ENCODE results near the gene CAMKMT. TPM values are rescaled to one million over a fixed set of nuclear protein-coding genes. Genes with fewer than 3 reads are reported as not detected.

The CAMKMT gene
- total RNA-seq, 1 donor from 2014 or later = 20.0 TPM

DNA sequence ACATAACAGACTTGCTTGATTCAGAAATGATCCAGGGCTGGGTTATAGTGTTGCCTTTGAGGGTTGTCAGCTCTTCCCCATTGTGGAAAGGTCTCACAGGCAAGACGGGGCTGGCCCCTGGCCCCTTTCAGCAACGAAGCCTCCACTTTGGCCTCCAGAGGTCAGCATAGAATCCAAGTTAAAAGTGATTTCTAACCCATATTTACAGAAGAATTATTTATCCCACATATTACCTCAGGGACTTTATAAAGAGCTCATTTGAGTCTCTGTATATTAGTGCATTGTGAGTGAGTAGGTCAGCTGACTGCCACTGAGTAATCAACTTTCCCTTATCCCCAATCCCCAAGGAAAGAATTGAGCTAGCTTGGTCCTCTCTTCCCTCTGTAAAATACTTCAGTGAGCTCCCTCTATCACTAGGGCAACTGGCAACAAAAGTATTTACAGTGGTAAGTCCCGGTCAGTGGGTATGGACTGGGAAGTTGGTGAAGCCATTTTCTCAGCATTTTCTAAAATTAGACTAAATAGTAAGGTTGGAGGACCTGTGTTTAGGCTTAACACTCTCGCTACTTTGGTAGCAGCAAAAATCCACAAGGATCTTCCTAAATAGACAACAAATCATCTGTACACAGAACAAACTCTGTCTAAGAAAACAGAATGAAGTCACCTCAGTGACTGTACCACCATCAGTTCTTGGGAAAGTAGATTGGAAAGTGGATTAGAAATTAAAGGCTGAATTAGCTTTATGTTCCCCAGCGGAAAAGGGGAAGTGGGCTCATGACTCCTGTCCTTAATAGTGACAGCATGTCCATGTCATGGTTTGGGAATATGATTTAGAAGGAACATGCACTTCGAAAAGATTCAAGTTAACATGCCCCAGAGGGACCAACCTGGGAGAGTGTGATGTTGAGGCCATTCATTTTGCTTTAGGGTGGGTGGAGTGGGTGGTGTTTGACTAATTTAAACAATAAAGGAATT lies 408.8 kb downstream of the CAMKMT start:
- no peak for DNase-seq (ENCODE audit: low spot score)

DNA sequence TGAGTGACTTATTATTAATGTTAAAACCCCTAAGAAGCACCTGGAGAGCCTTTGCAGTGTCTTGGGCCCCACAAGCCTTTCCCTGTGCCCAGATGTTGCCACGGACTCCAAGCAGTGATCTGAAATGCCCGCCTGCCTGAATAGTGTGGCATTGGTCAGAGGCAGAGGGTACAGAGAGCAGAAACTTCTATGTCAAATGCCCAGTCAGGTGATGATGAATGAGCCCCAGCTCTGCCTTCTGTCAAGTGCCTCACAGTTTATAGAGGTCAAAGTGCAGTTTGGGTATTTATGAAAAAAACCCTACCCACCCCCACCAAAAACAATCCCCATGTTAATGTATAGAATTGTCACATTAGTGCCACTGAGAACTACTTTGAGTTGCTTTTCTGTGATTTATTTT lies 409.8 kb downstream of the CAMKMT start:
- no peak for DNase-seq (ENCODE audit: low spot score)

DNA sequence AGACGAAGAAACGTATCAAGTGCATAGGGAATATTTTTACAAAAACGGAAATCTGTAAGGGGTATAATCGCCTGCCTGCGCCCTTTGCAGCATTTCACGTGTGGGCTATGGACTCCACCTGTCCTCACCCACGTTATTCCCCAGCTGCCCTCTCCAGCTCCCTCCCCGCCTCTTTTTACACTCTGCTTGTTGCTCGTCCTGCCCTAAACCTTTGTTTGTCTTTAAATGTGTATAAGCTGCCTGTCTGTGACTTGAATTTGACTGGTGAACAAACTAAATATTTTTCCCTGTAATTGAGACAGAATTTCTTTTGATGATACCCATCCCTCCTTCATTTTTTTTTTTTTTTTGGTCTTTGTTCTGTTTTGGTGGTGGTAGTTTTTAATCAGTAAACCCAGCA lies 410.4 kb downstream of the CAMKMT start:
- DNase-seq (ENCODE audit: low spot score) = no peak

GRCh38 chr2:44772669-44773378 lies 411.1 kb downstream of the CAMKMT start:
- DNase-seq (ENCODE audit: low spot score) = no peak

DNA sequence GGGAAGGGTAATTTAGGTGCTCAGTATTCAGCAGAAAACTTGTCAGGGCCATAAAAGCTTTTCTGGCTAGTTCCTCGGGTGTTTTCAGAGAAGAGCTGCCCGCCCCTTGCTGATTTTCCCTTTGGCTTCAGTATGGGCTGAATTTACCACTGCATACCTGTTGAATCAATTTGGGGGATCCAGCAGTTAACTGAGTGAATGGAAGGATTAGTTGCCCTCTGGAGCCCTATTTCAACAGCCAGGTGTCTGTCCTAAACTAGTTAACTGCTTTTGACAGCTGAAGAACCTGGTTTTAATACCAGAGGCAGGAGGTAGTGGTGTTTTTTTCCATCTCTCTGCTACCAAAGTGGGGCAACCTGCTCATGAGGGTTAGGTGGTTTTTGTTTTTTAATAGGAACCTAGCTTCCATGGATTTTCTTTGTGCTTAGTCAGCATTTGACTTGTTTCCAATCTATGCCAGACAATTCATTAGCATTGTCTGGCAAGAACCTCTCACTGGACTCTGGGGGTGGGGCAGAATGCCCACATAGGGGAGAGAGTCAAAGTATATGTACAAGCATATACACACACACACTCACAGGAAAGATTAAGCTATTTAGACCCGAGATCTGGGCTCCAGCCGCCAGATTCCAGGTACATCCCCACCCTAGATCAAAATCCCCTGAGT lies 413.2 kb downstream of the CAMKMT start:
- DNase-seq (ENCODE audit: low spot score) = no peak

DNA sequence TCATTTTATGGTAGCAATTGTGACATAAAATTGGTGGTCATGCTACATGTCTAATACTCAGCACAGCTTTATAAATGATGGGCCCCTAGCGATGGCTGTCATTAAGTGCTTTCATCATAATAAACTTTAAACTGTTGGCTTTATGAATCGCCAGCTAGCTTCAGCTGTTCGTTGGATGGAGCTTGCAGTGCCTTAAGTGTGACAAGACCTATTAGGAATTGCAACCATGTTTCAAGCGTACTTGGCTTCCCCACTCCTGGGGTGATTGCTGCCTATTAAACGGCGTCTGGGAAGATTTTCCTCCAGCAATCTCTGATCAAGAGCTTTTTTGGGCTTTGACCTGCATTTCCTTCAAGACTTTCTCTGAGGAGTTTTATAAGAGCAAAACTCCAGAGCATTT lies 415.3 kb downstream of the CAMKMT start:
- no peak for DNase-seq (ENCODE audit: low spot score)

- DNase-seq (ENCODE audit: low spot score) = no peak
These were observed 415.8 kb downstream of the CAMKMT start for GRCh38 chr2:44777537-44777936.

GRCh38 chr2:44778221-44778654 lies 416.5 kb downstream of the CAMKMT start:
- no peak for DNase-seq (ENCODE audit: low spot score)

DNA sequence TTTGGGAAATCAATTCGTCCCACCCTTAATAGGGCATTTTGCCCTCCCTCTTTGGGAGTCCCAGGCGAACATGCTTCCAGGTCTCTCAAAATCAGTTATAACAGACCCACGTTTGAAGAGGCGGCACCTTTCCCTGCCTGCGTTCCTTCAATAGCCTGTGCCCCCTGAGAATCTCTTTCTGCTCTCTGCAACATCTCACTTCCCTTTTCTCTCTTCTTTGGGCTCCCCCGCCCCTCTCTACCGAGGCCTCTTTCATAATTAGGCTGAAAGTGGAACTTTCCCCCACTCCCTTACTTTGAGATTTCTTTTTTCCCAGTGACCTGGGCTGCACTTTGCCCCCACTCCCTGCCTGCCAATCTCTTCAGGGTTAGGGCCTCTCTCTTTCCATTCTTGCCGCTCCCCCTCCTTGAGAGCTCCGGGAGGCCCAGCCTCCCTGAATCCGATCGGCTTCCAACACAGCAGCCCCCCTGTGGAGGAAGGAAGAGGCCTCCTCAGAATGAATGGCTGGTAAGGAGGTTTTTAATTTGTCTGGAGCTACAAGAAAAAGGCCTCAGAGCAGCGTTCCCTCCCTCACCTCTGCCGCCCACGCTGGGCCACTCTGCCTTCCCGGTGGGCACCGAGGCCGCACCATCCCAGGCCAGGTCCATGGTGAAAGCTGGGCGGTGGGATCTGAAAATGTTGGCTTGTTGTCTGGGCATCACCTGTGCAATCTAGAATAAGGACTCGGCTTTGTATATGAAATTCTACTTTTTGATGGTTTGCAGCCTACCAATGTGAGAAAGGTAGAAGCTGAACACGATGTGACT lies 417.1 kb downstream of the CAMKMT start:
- DNase-seq (ENCODE audit: low spot score) = no peak

DNA sequence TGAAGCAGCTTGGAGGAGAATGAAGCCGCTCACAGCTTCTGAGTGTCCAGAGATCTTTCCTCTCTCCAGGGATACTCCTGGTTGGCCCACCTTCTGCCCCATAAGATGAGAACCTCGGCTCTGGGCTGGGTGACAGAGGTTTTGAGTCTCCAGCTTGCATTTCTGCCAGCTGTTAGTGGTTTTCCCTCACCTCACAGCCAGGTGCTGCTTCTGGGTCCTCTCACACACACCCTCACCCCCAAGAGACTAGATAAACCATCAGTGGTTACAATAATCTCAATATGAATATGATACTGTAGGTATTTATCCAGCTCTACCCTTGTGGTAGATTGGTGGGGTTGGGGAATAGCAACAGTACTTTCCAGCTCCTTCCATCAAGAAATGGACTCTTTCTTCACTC lies 418.0 kb downstream of the CAMKMT start:
- no peak for DNase-seq (ENCODE audit: low spot score)

DNA sequence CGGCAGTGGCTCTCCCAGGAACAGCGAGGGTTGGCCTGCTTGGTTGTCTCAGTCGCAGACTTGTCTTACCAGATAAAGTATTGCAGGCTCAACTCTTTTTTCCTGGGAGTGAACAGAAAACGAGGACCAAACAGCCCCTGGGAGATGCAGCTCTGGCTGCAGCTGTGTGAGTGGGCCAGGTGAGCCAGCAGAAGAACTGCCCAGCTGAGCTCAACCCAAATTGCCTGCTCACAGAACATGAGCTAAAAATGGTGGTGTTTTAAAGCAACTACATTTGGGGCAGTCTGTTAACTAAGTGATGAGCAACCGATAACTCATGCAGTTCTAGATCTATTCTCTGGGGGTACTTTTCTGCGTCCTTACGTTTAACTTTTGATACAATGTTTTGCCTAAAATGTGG lies 418.7 kb downstream of the CAMKMT start:
- no peak for DNase-seq (ENCODE audit: low spot score)

DNA sequence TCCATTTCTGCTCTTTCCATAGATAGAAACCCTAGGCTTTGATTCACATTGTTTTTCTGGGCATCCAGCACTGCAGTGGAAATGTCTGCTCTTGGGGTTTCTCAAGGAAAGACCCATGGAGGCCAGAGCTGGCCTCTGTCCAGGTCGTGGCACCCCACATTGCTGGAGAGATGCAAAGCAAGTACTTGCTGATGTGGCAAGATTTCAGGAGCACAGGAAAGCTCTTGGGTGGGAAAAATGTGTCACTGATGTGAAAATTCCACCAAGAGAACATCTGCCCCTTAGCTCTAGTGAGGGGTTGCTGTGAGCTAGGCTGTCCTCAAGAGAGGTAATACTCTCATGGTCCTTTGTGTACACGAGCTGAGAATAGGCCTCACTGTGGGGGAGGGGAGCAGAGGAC lies 423.7 kb downstream of the CAMKMT start:
- DNase-seq (ENCODE audit: low spot score) = no peak

GRCh38 chr2:44786045-44786816 lies 424.5 kb downstream of the CAMKMT start:
- no peak for DNase-seq (ENCODE audit: low spot score)

DNA sequence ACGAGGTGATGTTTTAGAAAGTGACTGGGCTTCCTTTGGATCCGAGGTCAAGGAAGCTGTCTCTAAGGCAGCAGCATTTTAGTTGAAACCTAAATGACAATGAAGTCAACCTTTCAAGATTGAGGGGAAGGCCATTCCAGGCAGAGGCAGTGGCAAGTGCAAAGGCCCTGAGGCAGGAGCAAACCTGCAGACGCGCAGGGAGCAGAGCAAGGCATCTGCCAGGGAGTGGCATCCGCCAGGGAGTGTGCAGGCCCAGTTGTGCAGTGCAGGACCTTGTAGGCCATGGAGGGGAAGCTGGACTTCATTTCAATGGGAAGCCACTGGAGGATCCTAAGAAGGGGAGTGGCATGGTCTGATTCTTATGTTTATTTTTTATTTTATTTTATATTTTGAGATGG lies 425.1 kb downstream of the CAMKMT start:
- DNase-seq (ENCODE audit: low spot score) = no peak

GRCh38 chr2:44787663-44788062 lies 425.9 kb downstream of the CAMKMT start:
- DNase-seq (ENCODE audit: low spot score) = no peak

DNA sequence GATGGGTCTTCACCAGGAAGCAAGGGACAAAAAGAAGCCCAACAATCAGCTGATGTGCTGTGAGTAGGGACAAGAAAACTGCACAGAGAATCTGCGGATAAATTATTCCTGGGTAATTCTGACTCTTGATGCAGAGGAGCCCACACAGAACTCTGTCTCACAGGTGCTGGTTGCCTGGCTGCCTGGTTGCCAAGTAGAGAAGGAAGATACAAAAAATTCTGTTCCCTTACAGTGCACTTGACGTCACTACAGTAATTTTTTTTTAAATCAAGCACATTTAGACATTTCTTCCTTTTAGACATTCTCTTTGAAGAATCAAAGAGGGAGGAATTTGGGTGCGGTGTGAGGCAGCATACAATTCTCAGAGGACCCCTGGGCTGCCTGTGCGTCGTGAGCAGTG lies 427.7 kb downstream of the CAMKMT start:
- DNase-seq (ENCODE audit: low spot score) = no peak

DNA sequence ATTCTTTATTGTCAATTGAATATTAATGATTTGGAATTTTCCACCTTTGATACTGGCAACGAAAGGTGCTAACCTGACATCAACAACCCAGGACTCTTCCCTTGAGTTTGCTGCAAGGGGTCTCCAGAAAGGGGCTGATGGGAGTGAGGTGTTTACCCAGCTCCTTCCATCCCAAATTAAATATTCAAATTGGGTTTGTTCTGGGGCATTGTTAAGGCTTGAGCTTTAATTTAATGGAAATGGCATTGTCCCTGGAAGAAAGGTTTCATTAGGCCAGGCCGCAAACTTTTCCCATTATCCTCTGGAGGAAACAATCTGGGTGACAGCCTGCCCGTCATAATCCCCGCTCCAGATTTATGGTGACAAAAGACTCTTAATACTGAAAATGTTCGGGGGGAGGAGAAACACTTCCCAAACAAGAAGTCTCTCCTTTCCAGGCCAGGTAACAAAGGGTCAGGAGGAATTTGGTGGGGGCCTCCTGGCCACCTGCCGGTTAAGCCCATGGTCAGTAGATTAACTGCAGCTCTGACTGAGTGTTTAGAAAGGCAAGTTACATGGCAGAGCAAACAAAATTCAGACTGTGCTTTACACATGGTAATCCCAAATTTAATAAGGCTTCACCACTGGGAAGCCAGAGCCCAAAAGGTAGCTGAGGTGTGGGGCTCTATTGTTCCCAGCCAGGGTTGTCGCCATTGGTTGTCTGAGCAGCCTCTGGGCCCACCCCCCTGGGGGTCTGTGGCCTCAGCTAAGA lies 428.4 kb downstream of the CAMKMT start:
- no peak for DNase-seq (ENCODE audit: low spot score)

- no peak for DNase-seq (ENCODE audit: low spot score)
These were observed 431.6 kb downstream of the CAMKMT start for GRCh38 chr2:44793322-44793870.

DNA sequence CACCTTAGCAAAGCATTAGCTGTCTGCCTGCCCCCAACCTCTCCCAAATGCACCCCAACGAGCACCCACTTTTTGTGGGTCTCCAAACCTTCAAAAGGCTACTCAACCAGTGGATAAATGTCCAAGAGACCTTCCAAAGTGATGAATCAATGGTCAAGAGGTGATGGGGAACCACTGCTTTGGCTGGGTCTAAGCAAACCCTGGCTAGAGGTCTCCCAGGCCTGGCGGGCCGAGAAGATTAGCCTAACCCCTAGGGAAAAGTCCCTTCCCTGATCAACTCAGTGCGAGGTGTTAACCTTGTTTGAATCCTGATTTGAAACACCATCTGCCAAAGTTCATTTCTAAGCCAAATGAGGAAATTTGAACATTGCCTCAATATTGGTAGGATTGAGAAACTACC lies 435.0 kb downstream of the CAMKMT start:
- no peak for DNase-seq (ENCODE audit: low spot score)
